HUES6 (cell line): Measurements from ENCODE around the gene KRI1.
"Not testable (repeated sequence)": the region's sequence is repeated elsewhere in the genome, so short reads cannot be mapped to it uniquely, and the experiment has no call there.

Experiments used
- H3K27ac ChIP-seq: 2 replicates; pipeline ENCODE4 v1.7.0; 2013; ENCODE audit warnings: low read depth, mild to moderate bottlenecking, low read length, inconsistent platforms
- H3K27me3 ChIP-seq: 2 replicates; pipeline ENCODE4 v1.6.1; 2013; ENCODE audit warnings: low read length; ENCODE audit not compliant: control insufficient read depth, insufficient read depth
- H3K36me3 ChIP-seq: 2 replicates; pipeline ENCODE4 v1.6.1; 2013; ENCODE audit warnings: low read length; ENCODE audit not compliant: control insufficient read depth, insufficient read depth
- H3K4me1 ChIP-seq: 2 replicates; pipeline ENCODE4 v1.6.1; 2013; ENCODE audit warnings: low read length; ENCODE audit not compliant: control insufficient read depth, insufficient read depth
- H3K4me3 ChIP-seq: 2 replicates; pipeline ENCODE4 v1.5.1; 2013; ENCODE audit warnings: low read depth, low read length
- H3K9ac ChIP-seq: one replicate; pipeline ENCODE4 v1.6.1; 2013; ENCODE audit warnings: mild to moderate bottlenecking, low read length
- H3K9me3 ChIP-seq: 2 replicates; pipeline ENCODE4 v1.6.1; 2013; ENCODE audit warnings: low read depth, low read length; ENCODE audit not compliant: control insufficient read depth, insufficient read depth

The KRI1 gene

DNA sequence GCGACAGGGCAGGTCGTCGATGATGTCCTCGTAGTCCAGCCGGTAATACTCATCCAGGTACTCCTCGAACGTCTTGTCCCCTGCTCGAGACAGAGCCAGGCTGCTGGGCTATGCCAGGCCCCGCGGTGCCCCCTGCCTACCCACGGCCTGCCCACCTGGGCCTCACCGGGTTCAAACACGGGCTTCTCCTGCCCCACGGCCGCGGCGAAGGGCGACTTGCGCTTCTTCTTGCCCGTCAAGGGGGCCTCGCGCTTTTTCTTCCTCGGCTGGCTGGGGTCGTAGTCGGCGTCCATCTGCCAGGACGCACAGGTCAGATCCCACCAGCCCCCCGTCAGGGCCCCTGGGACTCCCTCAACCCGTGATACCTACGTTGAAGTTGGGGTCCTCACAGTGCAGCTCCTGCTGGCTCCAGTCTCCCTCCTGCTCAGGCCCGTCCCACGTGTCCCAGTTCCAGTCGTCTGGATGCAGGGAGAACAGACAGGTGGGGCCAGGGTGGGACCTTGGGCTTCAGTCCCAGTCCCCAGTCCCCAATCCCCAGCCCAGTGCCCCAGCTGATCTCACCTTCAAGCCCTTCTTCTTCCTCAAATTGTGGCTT is 8.1 kb downstream of the KRI1 start:
- Histone ChIP-seq H3K4me1 (no peaks in the 10 kb centered on the region), H3K4me3 (no peak overlapping the region), H3K27me3 (no peaks in the 10 kb centered on the region), H3K9me3 (no peaks in the 10 kb centered on the region), H3K9ac (no peak overlapping the region), H3K27ac (no peak overlapping the region), H3K36me3 (peaks cover 91% of the 10 kb centered on the region)

DNA sequence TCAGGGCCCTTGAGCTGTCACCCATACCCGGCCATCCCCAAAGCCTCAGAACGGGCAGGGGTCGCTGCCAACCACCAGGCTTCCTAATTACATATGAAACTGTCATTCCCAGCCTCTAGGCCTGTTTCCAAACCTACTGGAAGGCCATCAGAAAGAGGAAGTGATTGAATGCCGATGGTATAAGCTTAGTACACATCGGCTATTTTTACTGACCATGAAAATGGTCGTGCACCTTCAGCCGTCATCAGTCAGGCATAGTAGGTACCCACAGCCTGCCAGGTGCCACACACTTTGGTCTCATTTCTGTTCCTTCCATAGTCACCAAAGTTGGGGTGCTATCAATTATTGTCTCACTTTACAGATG is 10.2 kb downstream of the KRI1 start:
- H3K4me3 ChIP-seq: no peak overlapping the region
- no peak overlapping the region for H3K27ac ChIP-seq
- no peaks in the 10 kb centered on the region for H3K9me3 ChIP-seq
- no peak overlapping the region for H3K9ac ChIP-seq
- H3K4me1 ChIP-seq: no peaks in the 10 kb centered on the region
- H3K27me3 ChIP-seq: no peaks in the 10 kb centered on the region
- peaks cover 86% of the 10 kb centered on the region for H3K36me3 ChIP-seq

- Histone ChIP-seq H3K27ac (no peak overlapping the region), H3K4me1 (no peaks in the 10 kb centered on the region), H3K9ac (no peak overlapping the region), H3K4me3 (no peak overlapping the region), H3K36me3 (peaks cover 85% of the 10 kb centered on the region), H3K27me3 (no peaks in the 10 kb centered on the region), H3K9me3 (no peaks in the 10 kb centered on the region)
Measured at GRCh38 chr19:10554760-10555609, 10.8 kb downstream of the KRI1 start.

DNA sequence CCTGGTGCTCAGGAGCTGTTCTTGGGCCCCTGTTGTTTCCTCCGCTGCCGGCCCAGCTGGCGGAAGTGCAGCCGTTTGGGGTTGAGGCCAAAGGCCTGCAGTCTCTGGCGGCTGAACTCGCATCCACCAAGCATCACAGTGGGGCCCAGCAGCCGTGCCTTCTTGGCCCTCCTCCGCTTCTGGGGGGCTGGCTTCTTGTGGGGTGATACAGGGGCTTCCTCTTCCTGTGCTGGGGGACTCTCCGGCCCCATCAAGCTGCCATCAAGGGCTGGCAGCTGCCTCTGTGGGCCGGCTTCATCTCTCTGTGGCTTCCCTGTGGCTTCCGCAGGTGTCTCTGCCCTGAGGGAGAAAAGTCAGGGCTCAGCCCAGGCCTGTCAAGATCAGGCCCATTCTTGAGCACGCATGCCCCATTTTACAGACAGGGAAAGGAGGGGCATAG is 11.8 kb downstream of the KRI1 start:
- Histone ChIP-seq H3K4me3 (no peak overlapping the region), H3K36me3 (peaks cover 80% of the 10 kb centered on the region), H3K27me3 (no peaks in the 10 kb centered on the region), H3K4me1 (no peaks in the 10 kb centered on the region), H3K9me3 (no peaks in the 10 kb centered on the region), H3K9ac (no peak overlapping the region), H3K27ac (no peak overlapping the region)

DNA sequence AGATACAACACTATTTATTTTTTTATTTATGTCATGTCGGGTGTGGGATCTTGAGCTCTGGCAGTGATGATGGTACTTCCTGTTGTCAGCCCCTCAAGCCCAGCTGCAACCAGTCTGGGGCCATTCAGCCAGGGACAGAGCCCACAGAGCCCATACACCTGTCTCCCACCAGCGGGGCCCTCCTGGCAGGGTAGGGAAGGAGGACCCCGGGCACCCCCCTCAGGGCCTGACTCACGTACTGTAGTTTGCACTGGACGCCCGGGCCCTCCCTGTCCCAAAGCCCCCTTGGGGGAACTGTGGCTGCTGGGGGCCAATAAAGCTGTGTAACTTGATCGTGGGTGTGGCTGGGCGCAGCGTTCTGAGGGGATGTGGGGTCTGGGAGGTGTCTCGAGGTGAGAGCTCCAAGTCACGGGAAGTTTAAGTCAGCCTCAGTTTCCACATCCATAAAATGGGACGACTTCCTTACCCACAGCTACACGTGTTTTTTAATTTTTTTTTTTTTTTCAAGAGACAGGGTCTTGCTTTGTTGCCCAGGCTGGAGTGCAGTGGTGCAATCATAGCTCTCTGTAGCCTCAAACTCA is 12.6 kb downstream of the KRI1 start:
- Histone ChIP-seq H3K4me1 (no peaks in the 10 kb centered on the region), H3K27me3 (no peaks in the 10 kb centered on the region), H3K4me3 (no peak overlapping the region), H3K27ac (no peak overlapping the region), H3K9ac (no peak overlapping the region), H3K9me3 (no peaks in the 10 kb centered on the region), H3K36me3 (peaks cover 82% of the 10 kb centered on the region)

DNA sequence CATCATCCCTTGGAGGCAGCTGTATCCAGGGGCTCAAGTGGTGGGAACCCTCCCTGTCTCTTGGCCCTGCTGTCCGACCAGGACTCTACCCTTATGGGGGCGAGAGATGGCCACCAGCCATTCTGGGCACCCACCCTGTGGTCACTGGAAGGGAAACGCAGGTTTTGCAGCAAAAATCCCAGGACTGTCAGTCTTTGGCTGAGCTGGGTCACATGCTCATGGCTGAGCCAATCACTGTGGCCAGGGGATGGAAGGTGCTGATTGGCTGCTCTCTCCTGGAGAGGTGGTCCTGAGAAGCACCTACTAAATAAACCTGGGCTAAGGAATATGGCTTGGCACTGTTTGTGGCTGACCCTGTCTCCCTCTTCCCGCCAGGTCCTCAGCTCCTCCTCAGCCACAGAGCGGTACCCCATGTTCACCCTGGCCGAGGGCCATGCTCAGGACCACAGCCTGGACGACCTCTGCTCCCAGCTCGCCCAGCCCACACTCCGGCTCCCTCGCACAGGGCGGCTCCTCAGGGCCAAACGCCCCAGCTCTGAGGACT is 13.2 kb downstream of the KRI1 start:
- Histone ChIP-seq H3K27me3 (no peaks in the 10 kb centered on the region), H3K4me1 (no peaks in the 10 kb centered on the region), H3K36me3 (peaks cover 77% of the 10 kb centered on the region), H3K27ac (no peak overlapping the region), H3K9me3 (no peaks in the 10 kb centered on the region), H3K9ac (no peak overlapping the region), H3K4me3 (no peak overlapping the region)

- peaks cover 76% of the 10 kb centered on the region for H3K36me3 ChIP-seq
- no peak overlapping the region for H3K27ac ChIP-seq
- H3K4me1 ChIP-seq: no peaks in the 10 kb centered on the region
- no peak overlapping the region for H3K9ac ChIP-seq
- no peaks in the 10 kb centered on the region for H3K9me3 ChIP-seq
- no peak overlapping the region for H3K4me3 ChIP-seq
- no peaks in the 10 kb centered on the region for H3K27me3 ChIP-seq
Measured at GRCh38 chr19:10551698-10552301, 14.0 kb downstream of the KRI1 start.

GRCh38 chr19:10551006-10551405 is 14.8 kb downstream of the KRI1 start:
- not testable (repeated sequence) for H3K9me3 ChIP-seq, H3K4me3 ChIP-seq, H3K4me1 ChIP-seq, H3K9ac ChIP-seq, H3K27me3 ChIP-seq, H3K27ac ChIP-seq
- H3K36me3 ChIP-seq: peaks cover 73% of the 10 kb centered on the region

DNA sequence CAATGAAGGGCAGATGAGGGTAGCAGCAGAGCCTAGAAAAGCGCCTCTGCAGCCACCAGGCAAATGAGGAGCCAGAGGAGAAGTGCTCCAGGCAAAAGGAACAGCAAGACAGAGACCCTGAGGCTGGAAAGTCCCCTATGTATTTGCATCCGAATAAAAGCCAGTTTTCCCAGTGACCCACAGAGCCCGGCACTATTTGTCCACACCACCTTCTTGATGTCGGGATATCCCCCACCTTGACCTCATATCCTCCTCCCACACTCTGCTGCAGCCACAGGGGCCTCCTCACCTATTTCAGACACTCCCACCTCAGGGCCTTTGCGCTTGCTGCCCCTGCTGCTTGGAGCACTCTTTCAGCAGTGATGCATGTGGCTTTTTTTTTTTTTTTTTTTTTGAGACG is 15.5 kb downstream of the KRI1 start:
- Histone ChIP-seq H3K27ac (no peak overlapping the region), H3K27me3 (no peaks in the 10 kb centered on the region), H3K9ac (no peak overlapping the region), H3K4me3 (no peak overlapping the region), H3K9me3 (no peaks in the 10 kb centered on the region), H3K4me1 (no peaks in the 10 kb centered on the region), H3K36me3 (peaks cover 69% of the 10 kb centered on the region)

GRCh38 chr19:10549733-10550132 is 16.1 kb downstream of the KRI1 start:
- Histone ChIP-seq H3K4me1 (peaks cover under 1% of the 10 kb centered on the region; the same call in 1 of the 2 replicates), H3K9ac (no peak overlapping the region), H3K4me3 (no peak overlapping the region), H3K9me3 (no peaks in the 10 kb centered on the region), H3K27me3 (no peaks in the 10 kb centered on the region), H3K27ac (no peak overlapping the region), H3K36me3 (peaks cover 63% of the 10 kb centered on the region)
